ENCODE measurements around the gene NUDT6. TPM values are rescaled to one million over a fixed set of nuclear protein-coding genes. Genes with fewer than 3 reads are reported as not detected.
A peak's percentile ranks its signal among the peaks of the same experiment; 100 is the strongest.
"Not testable (repeated sequence)": the region's sequence is repeated elsewhere in the genome, so short reads cannot be mapped to it uniquely, and the experiment has no call there.

The NUDT6 gene
- total RNA-seq, 2 donors from 2014 or later, result 4.9 to 18.5 TPM

DNA sequence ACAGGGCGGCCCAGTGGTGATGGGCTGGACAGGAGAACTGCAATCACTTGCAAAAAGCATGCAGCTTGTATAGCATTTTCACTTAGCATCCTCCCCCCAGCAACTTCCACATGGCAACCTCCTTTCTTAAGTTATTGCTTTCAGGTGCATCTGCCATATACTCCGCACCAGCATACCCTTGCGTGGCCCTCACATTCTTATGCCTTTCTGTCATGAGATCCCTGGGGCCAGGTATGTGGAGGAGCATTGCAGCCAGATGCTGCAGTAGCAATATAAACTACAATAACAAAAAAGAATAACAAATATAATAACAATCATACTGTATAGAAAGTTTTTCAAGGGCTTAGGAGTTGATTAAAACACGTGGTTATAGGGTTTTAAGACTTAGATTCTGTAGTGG lies 26.3 kb upstream of the NUDT6 start:
- Histone ChIP-seq H3K4me3 (no peak overlapping the region), H3K27me3 (no peaks in the 10 kb centered on the region), H3K4me1 (no peaks in the 10 kb centered on the region), H3K36me3 (peaks cover 32% of the 10 kb centered on the region), H3K27ac (no peak overlapping the region), H3K9me3 (no peaks in the 10 kb centered on the region)
- TF ChIP-seq CTCF (IDR thresholded peaks at IDR 0.05), result no peak
- DNase-seq (ENCODE audit: low spot score), result no peak

GRCh38 chr4:122946142-122946541 lies 23.7 kb upstream of the NUDT6 start:
- Histone ChIP-seq H3K27me3 (no peaks in the 10 kb centered on the region), H3K9me3 (no peaks in the 10 kb centered on the region), H3K4me1 (no peaks in the 10 kb centered on the region), H3K27ac (no peak overlapping the region), H3K36me3 (peaks cover 26% of the 10 kb centered on the region), H3K4me3 (no peak overlapping the region)
- DNase-seq (ENCODE audit: low spot score), result no peak
- no peak for TF ChIP-seq CTCF (IDR thresholded peaks at IDR 0.05)

- not testable (repeated sequence) for H3K4me3 ChIP-seq; H3K9me3 ChIP-seq; H3K27ac ChIP-seq; H3K27me3 ChIP-seq; H3K4me1 ChIP-seq; DNase-seq (ENCODE audit: low spot score)
- H3K36me3 ChIP-seq, result peaks cover 26% of the 10 kb centered on the region
These were observed 22.7 kb upstream of the NUDT6 start for GRCh38 chr4:122945136-122945535.

DNA sequence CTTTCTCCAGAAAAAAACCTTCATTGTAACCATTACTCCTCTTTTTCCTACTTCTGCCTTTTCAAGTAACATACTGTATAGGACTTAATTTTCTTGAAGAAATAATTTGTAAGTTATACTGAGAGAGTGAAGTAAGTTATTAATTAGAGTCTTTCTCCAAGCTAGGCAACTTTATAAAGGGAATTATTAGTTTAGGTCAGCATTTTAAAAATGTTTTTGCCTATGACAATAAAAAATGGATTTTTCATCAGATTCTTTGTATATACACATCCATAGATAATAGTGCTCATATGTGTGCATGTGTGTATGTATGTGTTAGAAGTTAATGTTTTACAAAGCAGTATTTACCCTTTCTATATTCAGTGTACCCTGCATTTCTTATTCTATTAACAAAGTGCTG lies 10.4 kb upstream of the NUDT6 start:
- H3K4me3 ChIP-seq, result no peak overlapping the region
- H3K36me3 ChIP-seq, result peaks cover 21% of the 10 kb centered on the region
- TF ChIP-seq CTCF (IDR thresholded peaks at IDR 0.05), result no peak

DNA sequence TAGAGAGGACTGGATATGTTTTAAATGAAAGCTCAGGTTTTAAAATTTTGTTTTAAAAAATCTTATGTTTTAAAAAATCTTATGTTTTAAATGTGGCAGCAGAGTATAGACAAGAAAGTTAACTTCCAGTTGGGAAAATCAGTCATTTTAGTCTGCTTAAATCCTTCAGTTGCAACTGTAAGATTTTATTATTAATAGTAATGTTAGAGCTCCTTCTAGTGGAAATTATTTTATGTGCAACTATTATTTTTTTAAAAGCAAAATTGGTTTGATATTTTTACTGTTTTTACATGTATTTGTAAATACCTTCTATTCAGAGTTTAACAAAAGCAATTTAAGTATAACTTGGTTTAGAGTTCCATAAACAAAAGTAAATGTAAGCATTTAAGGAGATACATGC lies 8.5 kb upstream of the NUDT6 start:
- Histone ChIP-seq H3K27ac (no peak overlapping the region), H3K36me3 (peaks cover 10% of the 10 kb centered on the region), H3K27me3 (no peaks in the 10 kb centered on the region), H3K9me3 (no peaks in the 10 kb centered on the region), H3K4me3 (no peak overlapping the region), H3K4me1 (no peaks in the 10 kb centered on the region)
- TF ChIP-seq CTCF (IDR thresholded peaks at IDR 0.05), result peak; percentile 26 to 73
- DNase-seq (ENCODE audit: low spot score), result no peak

More for the DNA sequence above, 10.4 kb upstream of the NUDT6 start:
- Histone ChIP-seq H3K27me3 (no peaks in the 10 kb centered on the region), H3K27ac (no peak overlapping the region), H3K9me3 (no peaks in the 10 kb centered on the region), H3K4me1 (no peaks in the 10 kb centered on the region)
- no peak for DNase-seq (ENCODE audit: low spot score)

- H3K9me3 ChIP-seq, result no peaks in the 10 kb centered on the region
- DNase-seq (ENCODE audit: low spot score), result no peak
- no peak overlapping the region for H3K4me3 ChIP-seq
- no peak for TF ChIP-seq CTCF (IDR thresholded peaks at IDR 0.05)
- H3K4me1 ChIP-seq, result peaks cover 0 to 6% of the 10 kb centered on the region in 2 donors
- H3K27me3 ChIP-seq, result no peaks in the 10 kb centered on the region
- no peaks in the 10 kb centered on the region for H3K36me3 ChIP-seq
- H3K27ac ChIP-seq, result no peak overlapping the region
These were observed 6.5 kb upstream of the NUDT6 start for GRCh38 chr4:122928930-122929329.
